NCI-H345 treated with DMSO at 0.1 percent for 48 hours (cell line): Measurements from ENCODE around the gene CORO7.
A peak's percentile ranks its signal among the peaks of the same experiment; 100 is the strongest.
"Not testable (repeated sequence)": the region's sequence is repeated elsewhere in the genome, so short reads cannot be mapped to it uniquely, and the experiment has no call there.

Source experiments
- DNase-seq: peaks from one replicate; lab custom pipeline; 2025; ENCODE audit not compliant: unreplicated experiment; lab: John Stamatoyannopoulos, UW

Gene CORO7

GRCh38 chr16:4340443-4340842, 76.0 kb downstream of the CORO7 start:
- no peak for DNase-seq

- DNase-seq, result peak; percentile 64
These were observed 76.5 kb downstream of the CORO7 start for GRCh38 chr16:4339909-4340308.

GRCh38 chr16:4339455-4339854, 76.9 kb downstream of the CORO7 start:
- DNase-seq, result no peak

- no peak for DNase-seq
These were observed 77.6 kb downstream of the CORO7 start for GRCh38 chr16:4338712-4339299.

- DNase-seq, result no peak
These were observed 78.2 kb downstream of the CORO7 start for GRCh38 chr16:4338125-4338582.

- no peak for DNase-seq
These were observed 78.8 kb downstream of the CORO7 start for GRCh38 chr16:4337540-4338088.

GRCh38 chr16:4336701-4337539, 79.5 kb downstream of the CORO7 start:
- no peak for DNase-seq

- DNase-seq, result no peak
These were observed 81.5 kb downstream of the CORO7 start for GRCh38 chr16:4334724-4335495.

- DNase-seq, result not testable (repeated sequence)
These were observed 82.7 kb downstream of the CORO7 start for GRCh38 chr16:4333714-4334113.

GRCh38 chr16:4333308-4333638, 83.1 kb downstream of the CORO7 start:
- DNase-seq, result no peak

- no peak for DNase-seq
These were observed 83.6 kb downstream of the CORO7 start for GRCh38 chr16:4332623-4333307.

GRCh38 chr16:4332083-4332482, 84.3 kb downstream of the CORO7 start:
- no peak for DNase-seq

- DNase-seq, result no peak
These were observed 86.0 kb downstream of the CORO7 start for GRCh38 chr16:4330277-4330874.

GRCh38 chr16:4328782-4329775, 87.3 kb downstream of the CORO7 start:
- DNase-seq, result no peak

- DNase-seq, result no peak
These were observed 88.2 kb downstream of the CORO7 start for GRCh38 chr16:4328046-4328781.

GRCh38 chr16:4327386-4328045, 88.9 kb downstream of the CORO7 start:
- DNase-seq, result no peak

- DNase-seq, result no peak
These were observed 91.1 kb downstream of the CORO7 start for GRCh38 chr16:4325253-4325758.
